Stomach (tissue), 4 donors: ENCODE measurements around the gene ENO2.

Source experiments
- CTCF ChIP-seq, 7 experiments: fragments of 450-650 bp in 4 of 7; fragments of 200-600 bp in 3 of 7; sonication (generic) in 3 of 7; IDR thresholded peaks; one replicate each; pipeline ENCODE4 v1.5.1; 2016 to 2019; ENCODE audit warnings: antibody characterized with exemption in 7 of 7, control low read depth in 2 of 7, mild to moderate bottlenecking in 1 of 7
- EP300 ChIP-seq: sonication (generic); formaldehyde crosslinking; IDR thresholded peaks from one replicate; pipeline ENCODE4 v1.6.1; 2017; ENCODE audit warnings: antibody characterized with exemption
- POLR2A ChIP-seq, 4 donors: fragments of 450-650 bp; IDR thresholded peaks; one replicate each; pipeline ENCODE4 v1.6.1; 2016; ENCODE audit warnings: antibody characterized with exemption in 4 of 4, control low read depth in 2 of 4, mild to moderate bottlenecking in 1 of 4, moderate library complexity in 1 of 4
- POLR2AphosphoS5 ChIP-seq, 3 donors: sonication (generic); formaldehyde crosslinking; IDR thresholded peaks; one replicate each; pipeline ENCODE4 v1.6.1; 2016; ENCODE audit warnings: antibody characterized with exemption in 3 of 3

GRCh38 chr12:6961695-6962284, 47.4 kb downstream of the ENO2 start:
- TF ChIP-seq CTCF (IDR thresholded peaks at IDR 0.05) (peak in 4 of 7 experiments; percentile 30 to 45 (median 34)), POLR2AphosphoS5 (IDR thresholded peaks at IDR 0.05) (peak in 1 of 3 donors; percentile 37), POLR2A (IDR thresholded peaks at IDR 0.05) (no peak), EP300 (no peak)
